CD8-positive, alpha-beta memory T cell (primary cell): Measurements from ENCODE around the gene VSTM2B. TPM values are rescaled to one million over a fixed set of nuclear protein-coding genes. Genes with fewer than 3 reads are reported as not detected.
A peak's percentile ranks its signal among the peaks of the same experiment; 100 is the strongest.
"Not testable (repeated sequence)": the region's sequence is repeated elsewhere in the genome, so short reads cannot be mapped to it uniquely, and the experiment has no call there.

Experiments
- CTCF ChIA-PET: fragments of 350-600 bp; sonication (Branson Sonifier 250); formaldehyde crosslinking; loops from one replicate; lab custom pipeline; 2021; ENCODE audit warnings: antibody characterized with exemption; lab: Charles Lee
- POLR2A ChIA-PET: fragments of 350-600 bp; sonication (Branson Sonifier 250); formaldehyde crosslinking; loops from one replicate; lab custom pipeline; 2021; ENCODE audit warnings: antibody characterized with exemption; lab: Charles Lee
- DNase-seq, 5 donors: peaks; one replicate each; pipeline versions ENCODE4 v3.0.0 to v3.0.0-alpha.2; 2020 to 2022; ENCODE audit warnings: mixed read lengths in 1 of 5
- H3K27ac ChIP-seq: one replicate; pipeline ENCODE4 v1.7.0; 2013; ENCODE audit warnings: low read depth, mild to moderate bottlenecking, low read length, moderate library complexity
- H3K27me3 ChIP-seq: 2 replicates; pipeline ENCODE4 v1.7.0; 2013; ENCODE audit warnings: low read length, mild to moderate bottlenecking; ENCODE audit not compliant: insufficient read depth, poor library complexity, severe bottlenecking
- H3K36me3 ChIP-seq: 2 replicates; pipeline ENCODE4 v1.7.0; 2013; ENCODE audit warnings: mild to moderate bottlenecking, low read length, moderate library complexity; ENCODE audit not compliant: insufficient read depth
- H3K4me1 ChIP-seq: 2 replicates; pipeline ENCODE4 v1.7.0; 2013; ENCODE audit warnings: mild to moderate bottlenecking, low read length, moderate library complexity; ENCODE audit not compliant: insufficient read depth
- H3K4me3 ChIP-seq: 2 replicates; pipeline ENCODE4 v1.7.0; 2013; ENCODE audit warnings: mild to moderate bottlenecking, low read length
- H3K9me3 ChIP-seq: 2 replicates; pipeline ENCODE4 v1.7.0; 2013; ENCODE audit warnings: mild to moderate bottlenecking, low read length
- H3K27ac Mint-ChIP-seq, 8 donors: one replicate each; pipeline ENCODE4 v1.8.0; 2020 to 2021; ENCODE audit warnings: mixed read lengths in 8 of 8, mild to moderate bottlenecking in 6 of 8, inconsistent platforms in 3 of 8, moderate library complexity in 3 of 8
- H3K27me3 Mint-ChIP-seq, 2 donors: one replicate each; pipeline ENCODE4 v1.8.0; 2020 to 2021; ENCODE audit warnings: mixed read lengths in 2 of 2, mild to moderate bottlenecking in 1 of 2, moderate library complexity in 1 of 2
- H3K36me3 Mint-ChIP-seq, 3 donors: one replicate each; pipeline ENCODE4 v1.8.0; 2020 to 2021; ENCODE audit warnings: mixed read lengths in 3 of 3, inconsistent platforms in 1 of 3, mild to moderate bottlenecking in 1 of 3
- H3K4me1 Mint-ChIP-seq, 3 donors: one replicate each; pipeline ENCODE4 v1.8.0; 2020 to 2021; ENCODE audit warnings: mixed read lengths in 3 of 3, inconsistent platforms in 1 of 3, mild to moderate bottlenecking in 1 of 3
- H3K4me3 Mint-ChIP-seq, 7 donors: one replicate each; pipeline ENCODE4 v1.8.0; 2020 to 2021; ENCODE audit warnings: mixed read lengths in 7 of 7, mild to moderate bottlenecking in 6 of 7, moderate library complexity in 4 of 7, inconsistent platforms in 2 of 7
- H3K9me3 Mint-ChIP-seq, 5 donors: one replicate each; pipeline ENCODE4 v1.8.0; 2020 to 2022; ENCODE audit warnings: mixed read lengths in 5 of 5, mild to moderate bottlenecking in 3 of 5, moderate library complexity in 2 of 5, inconsistent platforms in 1 of 5
- polyA plus RNA-seq: library from polyadenylated mRNA; unstranded; fragments of 300-500 nt; fragmentation: Illumina TruSeq; gene quantifications from one replicate; pipeline ENCODE4 v1.2.3, GENCODE V29; 2021
- total RNA-seq, 2 experiments: library from RNA; stranded (reverse); gene quantifications; one replicate each; pipeline ENCODE4 v1.2.3, GENCODE V29; 2021

The VSTM2B gene
- total and polyA plus RNA-seq, 3 experiments from 2014 or later = not detected

DNA sequence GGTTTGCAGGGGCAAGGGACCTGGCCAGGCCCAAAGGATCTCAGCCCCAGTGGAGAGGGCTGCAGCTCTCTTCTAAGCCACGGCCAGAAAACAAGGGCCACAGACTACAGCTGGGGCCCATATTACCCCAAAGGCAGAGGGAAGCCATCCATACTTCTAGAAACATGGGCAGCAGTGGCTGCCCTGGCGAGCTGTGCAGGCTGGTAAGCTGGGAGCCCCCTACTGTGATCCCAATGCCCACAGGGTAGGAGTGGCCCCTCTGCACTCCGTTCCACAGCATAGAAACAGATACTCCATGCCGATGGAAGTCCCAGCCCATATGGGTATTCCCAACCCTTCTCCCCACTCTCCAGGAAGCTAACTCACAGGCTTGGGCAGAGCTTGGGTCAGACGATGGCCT, 25.1 kb downstream of the VSTM2B start:
- Histone ChIP-seq H3K4me1 (no peaks in the 10 kb centered on the region), H3K27me3 (no peaks in the 10 kb centered on the region), H3K27ac (no peak overlapping the region), H3K9me3 (no peaks in the 10 kb centered on the region), H3K4me3 (no peak overlapping the region), H3K36me3 (no peaks in the 10 kb centered on the region)
- Mint-ChIP-seq H3K4me1 (no peaks in the 10 kb centered on the region), H3K36me3 (peaks cover 0 to 15% (median 1%) of the 10 kb centered on the region in 3 donors), H3K27ac (no peak overlapping the region), H3K9me3 (peaks cover 21 to 33% (median 29%) of the 10 kb centered on the region in 5 donors), H3K4me3 (no peak overlapping the region), H3K27me3 (peaks cover 13 to 41% of the 10 kb centered on the region in 2 donors)
- CTCF ChIA-PET = no interaction called here
- DNase-seq = no peak
- POLR2A ChIA-PET = no interaction called here

DNA sequence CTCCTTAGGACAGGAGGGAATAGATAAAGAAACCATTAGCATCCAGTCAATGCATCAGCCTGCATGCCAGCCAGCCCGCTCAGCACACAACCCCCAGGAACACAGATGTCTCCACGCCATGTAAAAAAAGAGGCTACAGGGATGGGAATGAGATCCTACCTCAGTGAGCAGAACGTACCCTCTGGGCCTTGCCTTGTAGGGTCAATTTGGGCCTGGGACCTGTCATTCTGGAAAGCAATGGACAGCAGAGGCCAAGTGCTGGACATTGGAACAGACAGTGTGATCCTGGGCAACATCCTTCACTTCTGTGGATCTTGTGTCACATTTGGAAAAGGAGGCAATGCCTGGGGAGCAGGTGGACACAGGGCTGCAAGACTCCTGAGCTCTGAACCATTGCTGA, 26.0 kb downstream of the VSTM2B start:
- Mint-ChIP-seq H3K27ac (no peak overlapping the region), H3K4me1 (no peaks in the 10 kb centered on the region), H3K27me3 (peaks cover 12 to 48% of the 10 kb centered on the region in 2 donors), H3K36me3 (peaks cover 0 to 15% (median 1%) of the 10 kb centered on the region in 3 donors), H3K4me3 (no peak overlapping the region), H3K9me3 (peaks cover 21 to 40% (median 34%) of the 10 kb centered on the region in 5 donors)
- CTCF ChIA-PET = no interaction called here
- DNase-seq = no peak
- no peaks in the 10 kb centered on the region for H3K27me3 ChIP-seq
- H3K9me3 ChIP-seq = no peaks in the 10 kb centered on the region
- H3K4me1 ChIP-seq = no peaks in the 10 kb centered on the region
- POLR2A ChIA-PET = no interaction called here
- H3K4me3 ChIP-seq = no peak overlapping the region
- no peaks in the 10 kb centered on the region for H3K36me3 ChIP-seq
- H3K27ac ChIP-seq = no peak overlapping the region

DNA sequence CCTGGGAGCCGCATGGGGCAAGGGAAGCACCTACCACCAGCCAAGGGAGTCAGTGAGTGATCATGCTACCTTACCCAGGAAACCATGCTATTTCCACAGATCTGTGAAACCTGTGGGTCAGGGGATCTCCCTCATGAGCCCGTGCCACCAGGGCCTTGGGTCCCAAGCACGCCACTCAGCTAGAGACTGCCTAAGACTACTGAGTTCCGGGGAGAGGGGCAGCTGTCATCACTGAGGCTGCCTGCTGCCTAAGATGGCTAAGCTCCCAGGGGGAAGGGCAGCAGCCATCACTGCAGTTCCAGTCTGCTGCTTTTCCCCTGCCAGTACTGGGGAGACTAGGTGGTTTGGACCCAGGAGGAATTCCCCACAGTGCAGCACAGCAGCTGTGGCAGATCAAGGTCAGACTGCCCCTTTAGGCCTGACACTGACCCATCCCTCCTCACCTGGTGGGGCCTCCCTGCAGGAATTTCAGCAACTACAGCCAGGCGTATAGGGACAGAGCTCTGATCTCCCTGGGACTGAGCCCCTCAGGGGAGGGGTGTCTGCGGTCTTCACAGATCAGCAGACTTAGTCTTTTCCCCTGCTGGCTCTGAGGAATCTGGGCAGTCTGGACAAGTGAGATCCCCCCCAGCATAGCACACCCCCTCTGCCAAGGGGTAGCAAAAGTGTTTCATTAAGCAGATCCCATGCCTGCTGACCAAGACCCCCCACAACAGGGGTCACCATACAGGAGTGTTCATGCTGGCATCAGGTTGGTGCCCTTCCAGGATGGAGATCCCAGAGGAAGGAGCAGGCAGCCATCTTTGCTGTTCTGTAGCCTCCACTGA, 26.9 kb downstream of the VSTM2B start:
- H3K36me3 ChIP-seq = no peaks in the 10 kb centered on the region
- peaks cover 21 to 46% (median 34%) of the 10 kb centered on the region in 5 donors for H3K9me3 Mint-ChIP-seq
- no peaks in the 10 kb centered on the region for H3K9me3 ChIP-seq
- no peaks in the 10 kb centered on the region for H3K4me1 Mint-ChIP-seq
- peaks cover 12 to 46% of the 10 kb centered on the region in 2 donors for H3K27me3 Mint-ChIP-seq
- H3K4me3 ChIP-seq = no peak overlapping the region
- no peak overlapping the region for H3K27ac ChIP-seq
- POLR2A ChIA-PET = no interaction called here
- no peaks in the 10 kb centered on the region for H3K27me3 ChIP-seq
- CTCF ChIA-PET = no interaction called here
- peak overlapping the region in 1 of 8 donors; percentile 58 for H3K27ac Mint-ChIP-seq
- H3K36me3 Mint-ChIP-seq = peaks cover 0 to 15% (median 1%) of the 10 kb centered on the region in 3 donors
- DNase-seq = no peak
- H3K4me1 ChIP-seq = no peaks in the 10 kb centered on the region
- H3K4me3 Mint-ChIP-seq = no peak overlapping the region

DNA sequence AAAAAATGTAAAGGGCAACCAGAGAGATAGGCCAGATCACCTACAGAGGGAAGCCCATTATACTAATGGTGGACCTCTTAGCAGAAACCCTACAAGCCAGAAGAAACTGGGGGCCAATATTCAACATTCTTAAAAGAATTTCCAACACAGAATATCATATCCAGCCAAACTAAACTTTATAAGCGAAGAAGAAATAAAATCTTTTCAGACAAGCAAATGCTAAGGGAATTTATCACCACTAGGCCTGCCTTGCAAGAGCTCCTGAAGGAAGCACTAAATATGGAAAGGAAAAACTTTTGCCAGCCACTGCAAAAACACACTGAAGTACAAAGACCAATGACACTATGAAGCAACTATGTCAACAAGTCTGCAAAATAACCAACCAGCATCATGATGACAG, 28.4 kb downstream of the VSTM2B start:
- Mint-ChIP-seq H3K4me1 (no peaks in the 10 kb centered on the region), H3K4me3 (no peak overlapping the region), H3K36me3 (peaks cover 0 to 19% (median 1%) of the 10 kb centered on the region in 3 donors), H3K27me3 (peaks cover 13 to 43% of the 10 kb centered on the region in 2 donors), H3K27ac (no peak overlapping the region), H3K9me3 (peaks cover 27 to 59% (median 40%) of the 10 kb centered on the region in 5 donors)
- no peak overlapping the region for H3K4me3 ChIP-seq
- no peak for DNase-seq
- H3K4me1 ChIP-seq = no peaks in the 10 kb centered on the region
- ChIA-PET CTCF (no interaction called here), POLR2A (no interaction called here)
- H3K27ac ChIP-seq = no peak overlapping the region
- no peaks in the 10 kb centered on the region for H3K27me3 ChIP-seq
- no peaks in the 10 kb centered on the region for H3K36me3 ChIP-seq
- no peaks in the 10 kb centered on the region for H3K9me3 ChIP-seq

DNA sequence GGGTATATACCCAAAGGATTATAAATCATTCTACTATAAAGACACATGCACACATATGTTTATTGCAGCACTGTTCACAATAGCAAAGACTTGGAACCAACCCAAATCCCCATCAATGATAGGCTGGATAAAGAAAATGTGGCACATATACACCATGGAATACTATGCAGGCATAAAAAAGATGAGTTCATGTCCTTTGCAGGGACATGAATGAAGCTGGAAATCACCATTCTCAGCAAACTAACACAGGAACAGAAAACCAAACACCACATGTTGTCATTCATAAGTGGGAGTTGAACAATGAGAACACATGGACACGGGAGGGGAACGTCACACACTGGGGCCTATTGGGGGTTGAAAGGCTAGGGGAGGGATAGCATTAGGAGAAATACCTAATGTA, 33.3 kb downstream of the VSTM2B start:
- H3K4me3 ChIP-seq, H3K36me3 ChIP-seq, H3K27me3 ChIP-seq, H3K4me1 ChIP-seq, H3K9me3 ChIP-seq, H3K4me3 Mint-ChIP-seq, DNase-seq, H3K27ac ChIP-seq, H3K4me1 Mint-ChIP-seq, CTCF ChIA-PET, POLR2A ChIA-PET: not testable (repeated sequence)
- H3K27me3 Mint-ChIP-seq = peaks cover 15 to 44% of the 10 kb centered on the region in 2 donors
- H3K9me3 Mint-ChIP-seq = peaks cover 19 to 53% (median 38%) of the 10 kb centered on the region in 5 donors
- H3K36me3 Mint-ChIP-seq = peaks cover 0 to 16% (median 0%) of the 10 kb centered on the region in 3 donors
- peak overlapping the region in 1 of 8 donors; percentile 44 for H3K27ac Mint-ChIP-seq

DNA sequence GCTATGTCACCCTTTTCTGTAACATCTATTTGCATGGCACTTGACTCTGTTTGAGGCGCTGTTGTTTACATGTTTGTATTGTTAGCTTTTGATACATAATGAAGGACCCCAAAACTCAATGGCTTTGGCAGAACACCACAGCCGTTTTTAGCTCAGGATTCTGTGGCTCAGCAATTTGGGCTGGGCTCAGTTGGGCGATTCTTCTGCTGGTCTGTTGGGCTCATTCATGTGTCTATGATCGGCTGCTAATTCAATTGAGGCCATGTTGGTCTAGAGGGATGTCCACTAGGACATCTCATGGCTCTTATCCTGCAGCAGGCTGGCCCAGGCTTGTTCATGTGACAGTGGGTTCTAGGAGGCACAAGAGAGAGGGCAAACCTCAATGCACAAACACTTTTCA, 33.9 kb downstream of the VSTM2B start:
- DNase-seq = no peak
- peaks cover 15 to 47% (median 32%) of the 10 kb centered on the region in 5 donors for H3K9me3 Mint-ChIP-seq
- no peak overlapping the region for H3K27ac ChIP-seq
- ChIA-PET POLR2A (no interaction called here), CTCF (no interaction called here)
- peaks cover 0 to 16% (median 0%) of the 10 kb centered on the region in 3 donors for H3K36me3 Mint-ChIP-seq
- peaks cover 2 to 4% (median 3%) of the 10 kb centered on the region in 3 donors for H3K4me1 Mint-ChIP-seq
- H3K4me3 ChIP-seq = no peak overlapping the region
- no peaks in the 10 kb centered on the region for H3K27me3 ChIP-seq
- H3K9me3 ChIP-seq = no peaks in the 10 kb centered on the region
- H3K4me3 Mint-ChIP-seq = no peak overlapping the region
- H3K27me3 Mint-ChIP-seq = peaks cover 15 to 44% of the 10 kb centered on the region in 2 donors
- no peaks in the 10 kb centered on the region for H3K4me1 ChIP-seq
- no peaks in the 10 kb centered on the region for H3K36me3 ChIP-seq
- H3K27ac Mint-ChIP-seq = no peak overlapping the region

DNA sequence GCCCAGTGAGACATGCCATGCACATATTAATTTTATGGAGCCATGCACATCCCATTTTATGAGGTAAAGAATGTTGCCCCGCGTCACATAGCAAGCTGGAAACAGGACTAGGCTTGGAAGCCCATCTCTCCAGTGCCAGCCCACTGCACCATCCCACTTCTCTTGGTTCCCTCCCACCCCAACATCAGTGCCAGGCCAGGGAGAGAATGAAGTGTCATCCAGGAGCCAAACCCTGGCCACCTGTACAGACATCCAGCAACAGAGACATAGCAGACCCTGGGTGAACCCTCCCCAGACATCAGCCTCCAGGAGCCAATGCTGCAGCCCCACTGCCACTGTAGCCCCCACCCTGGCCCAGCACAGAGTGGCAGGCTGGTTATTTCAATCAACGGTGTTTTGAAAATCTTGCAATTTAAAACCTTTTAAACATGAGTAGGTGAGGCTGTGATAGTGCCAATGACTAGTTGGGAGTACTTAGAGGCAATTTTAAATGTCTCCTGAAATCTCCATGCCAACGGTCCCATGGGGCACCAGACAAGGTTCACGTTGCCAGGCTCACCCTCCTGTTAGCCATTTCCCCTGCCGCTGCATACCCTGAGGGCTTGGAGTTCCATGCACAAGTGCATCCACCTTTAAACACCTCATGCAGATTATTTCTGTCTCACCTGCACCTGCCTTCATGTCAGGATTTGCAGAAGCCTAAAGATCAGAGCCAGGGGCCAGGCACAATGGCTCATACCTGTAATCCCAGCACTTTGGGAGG, 34.7 kb downstream of the VSTM2B start:
- no peak for DNase-seq
- CTCF ChIA-PET = no interaction called here
- H3K36me3 Mint-ChIP-seq = peaks cover 0 to 10% (median 0%) of the 10 kb centered on the region in 3 donors
- H3K4me1 ChIP-seq = no peaks in the 10 kb centered on the region
- H3K9me3 Mint-ChIP-seq = peaks cover 9 to 41% (median 24%) of the 10 kb centered on the region in 5 donors
- H3K27ac ChIP-seq = no peak overlapping the region
- POLR2A ChIA-PET = no interaction called here
- peaks cover 3% of the 10 kb centered on the region for H3K27me3 ChIP-seq
- no peaks in the 10 kb centered on the region for H3K36me3 ChIP-seq
- H3K4me1 Mint-ChIP-seq = peaks cover 4 to 9% (median 7%) of the 10 kb centered on the region in 3 donors
- no peaks in the 10 kb centered on the region for H3K9me3 ChIP-seq
- H3K4me3 Mint-ChIP-seq = no peak overlapping the region
- peaks cover 13 to 44% of the 10 kb centered on the region in 2 donors for H3K27me3 Mint-ChIP-seq
- no peak overlapping the region for H3K27ac Mint-ChIP-seq
- no peak overlapping the region for H3K4me3 ChIP-seq

DNA sequence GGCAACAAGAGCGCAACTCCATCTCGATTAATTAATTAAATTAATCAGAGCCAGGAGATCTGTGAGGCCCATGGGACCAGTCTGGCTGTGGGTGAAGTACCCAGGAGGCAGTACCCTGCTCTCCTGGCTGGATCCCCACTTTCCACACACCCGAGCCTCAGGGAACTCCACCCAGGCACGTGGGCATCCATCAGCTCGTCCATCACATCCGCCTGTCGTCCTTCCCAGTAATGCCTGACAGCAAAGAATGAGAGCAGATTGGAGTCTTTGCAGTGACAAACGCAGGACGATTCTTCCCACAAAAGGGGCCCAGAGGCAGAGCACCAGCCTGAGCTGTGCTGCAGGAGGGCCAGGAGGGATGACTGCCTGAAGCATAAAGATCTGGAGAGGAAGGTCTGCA, 35.8 kb downstream of the VSTM2B start:
- peaks cover 0 to 8% (median 0%) of the 10 kb centered on the region in 3 donors for H3K36me3 Mint-ChIP-seq
- H3K4me3 ChIP-seq = no peak overlapping the region
- peaks cover 16 to 36% of the 10 kb centered on the region in 2 donors for H3K27me3 Mint-ChIP-seq
- ChIA-PET CTCF (no interaction called here), POLR2A (no interaction called here)
- no peak overlapping the region for H3K27ac Mint-ChIP-seq
- peaks cover 3% of the 10 kb centered on the region for H3K27me3 ChIP-seq
- no peak overlapping the region for H3K4me3 Mint-ChIP-seq
- H3K36me3 ChIP-seq = no peaks in the 10 kb centered on the region
- H3K9me3 Mint-ChIP-seq = peaks cover 6 to 30% (median 17%) of the 10 kb centered on the region in 5 donors
- H3K9me3 ChIP-seq = no peaks in the 10 kb centered on the region
- no peak for DNase-seq
- peaks cover 4 to 9% (median 7%) of the 10 kb centered on the region in 3 donors for H3K4me1 Mint-ChIP-seq
- no peaks in the 10 kb centered on the region for H3K4me1 ChIP-seq
- H3K27ac ChIP-seq = no peak overlapping the region
